ENCODE data around the gene SCYGR3.
A peak's percentile ranks its signal among the peaks of the same experiment; 100 is the strongest.
"Not testable (repeated sequence)": the region's sequence is repeated elsewhere in the genome, so short reads cannot be mapped to it uniquely, and the experiment has no call there.

The SCYGR3 gene

GRCh38 chr2:227602358-227602757 is 12.3 kb downstream of the SCYGR3 start:
- no peaks in the 10 kb centered on the region for H3K36me3 Mint-ChIP-seq (ENCODE audit: low read depth)
- H3K4me1 Mint-ChIP-seq: peaks cover 7% of the 10 kb centered on the region
- no peak overlapping the region for H3K4me3 Mint-ChIP-seq
- no peak overlapping the region for H3K27ac Mint-ChIP-seq
- TF ChIP-seq, protein P1, sequence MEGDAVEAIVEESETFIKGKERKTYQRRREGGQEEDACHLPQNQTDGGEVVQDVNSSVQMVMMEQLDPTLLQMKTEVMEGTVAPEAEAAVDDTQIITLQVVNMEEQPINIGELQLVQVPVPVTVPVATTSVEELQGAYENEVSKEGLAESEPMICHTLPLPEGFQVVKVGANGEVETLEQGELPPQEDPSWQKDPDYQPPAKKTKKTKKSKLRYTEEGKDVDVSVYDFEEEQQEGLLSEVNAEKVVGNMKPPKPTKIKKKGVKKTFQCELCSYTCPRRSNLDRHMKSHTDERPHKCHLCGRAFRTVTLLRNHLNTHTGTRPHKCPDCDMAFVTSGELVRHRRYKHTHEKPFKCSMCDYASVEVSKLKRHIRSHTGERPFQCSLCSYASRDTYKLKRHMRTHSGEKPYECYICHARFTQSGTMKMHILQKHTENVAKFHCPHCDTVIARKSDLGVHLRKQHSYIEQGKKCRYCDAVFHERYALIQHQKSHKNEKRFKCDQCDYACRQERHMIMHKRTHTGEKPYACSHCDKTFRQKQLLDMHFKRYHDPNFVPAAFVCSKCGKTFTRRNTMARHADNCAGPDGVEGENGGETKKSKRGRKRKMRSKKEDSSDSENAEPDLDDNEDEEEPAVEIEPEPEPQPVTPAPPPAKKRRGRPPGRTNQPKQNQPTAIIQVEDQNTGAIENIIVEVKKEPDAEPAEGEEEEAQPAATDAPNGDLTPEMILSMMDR (IDR thresholded peaks at IDR 0.05; ENCODE audit: unreplicated experiment in 3 of 3): no peak
- peaks cover 8% of the 10 kb centered on the region for H3K27me3 Mint-ChIP-seq (ENCODE audit: low read depth)
- no peaks in the 10 kb centered on the region for H3K9me3 Mint-ChIP-seq

DNA sequence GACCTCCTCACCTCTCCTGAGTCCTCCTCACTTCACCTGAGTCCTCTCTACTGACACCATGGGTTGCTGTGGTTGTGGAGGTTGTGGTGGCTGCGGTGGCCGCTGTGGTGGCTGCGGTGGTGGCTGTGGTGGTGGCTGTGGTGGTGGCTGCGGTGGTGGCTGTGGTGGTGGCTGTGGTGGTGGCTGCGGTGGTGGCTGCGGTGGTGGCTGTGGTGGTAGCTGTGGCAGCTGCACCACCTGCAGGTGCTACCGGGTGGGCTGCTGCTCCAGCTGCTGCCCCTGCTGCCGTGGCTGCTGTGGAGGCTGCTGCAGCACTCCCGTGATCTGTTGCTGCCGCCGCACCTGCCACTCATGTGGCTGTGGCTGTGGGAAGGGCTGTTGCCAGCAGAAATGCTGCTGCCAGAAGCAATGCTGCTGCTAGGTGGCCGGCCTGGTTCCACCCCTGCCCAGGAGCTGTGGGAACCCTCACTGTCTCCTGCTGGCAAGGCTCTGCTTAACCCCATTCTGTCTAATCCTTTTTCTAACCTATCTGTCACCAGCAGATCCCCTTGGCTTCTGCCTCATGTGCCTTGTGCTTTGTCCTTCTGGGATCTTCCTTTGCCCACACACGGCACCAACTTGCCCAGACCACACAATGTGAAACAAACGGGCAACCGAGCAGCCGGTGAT is 15.7 kb downstream of the SCYGR3 start, which contains the start of gene SCYGR2:
Gene SCYGR2 (plus strand): TSS at position 59 of the 669 bp plus-strand sequence. CDS start 0 bp downstream, at position 59.
- not testable (repeated sequence) for H3K4me3 Mint-ChIP-seq; H3K4me1 Mint-ChIP-seq; H3K27me3 Mint-ChIP-seq (ENCODE audit: low read depth); H3K36me3 Mint-ChIP-seq (ENCODE audit: low read depth); H3K9me3 Mint-ChIP-seq
- peak within 1 kb of the TSS in 1 of 3 experiments; percentile 13 for H3K27ac Mint-ChIP-seq

GRCh38 chr2:227597998-227598397 is 16.6 kb downstream of the SCYGR3 start:
- TF ChIP-seq, protein P1 (IDR thresholded peaks at IDR 0.05; ENCODE audit: unreplicated experiment in 3 of 3): no peak
- H3K36me3 Mint-ChIP-seq (ENCODE audit: low read depth): no peaks in the 10 kb centered on the region

GRCh38 chr2:227597036-227597435 is 17.6 kb downstream of the SCYGR3 start:
- H3K4me3 Mint-ChIP-seq: no peak overlapping the region
- TF ChIP-seq, protein P1 (IDR thresholded peaks at IDR 0.05; ENCODE audit: unreplicated experiment in 3 of 3): no peak
- H3K4me1 Mint-ChIP-seq: peaks cover 7% of the 10 kb centered on the region
- peaks cover 2% of the 10 kb centered on the region for H3K27me3 Mint-ChIP-seq (ENCODE audit: low read depth)
- no peaks in the 10 kb centered on the region for H3K36me3 Mint-ChIP-seq (ENCODE audit: low read depth)
- no peaks in the 10 kb centered on the region for H3K9me3 Mint-ChIP-seq
- H3K27ac Mint-ChIP-seq: peak overlapping the region in 1 of 3 experiments; percentile 27

More at GRCh38 chr2:227597998-227598397, 16.6 kb downstream of the SCYGR3 start:
- Mint-ChIP-seq H3K4me1 (peaks cover 7% of the 10 kb centered on the region), H3K27ac (peak overlapping the region in 1 of 3 experiments; percentile 13), H3K4me3 (no peak overlapping the region), H3K9me3 (no peaks in the 10 kb centered on the region), H3K27me3 (ENCODE audit: low read depth) (peaks cover 4% of the 10 kb centered on the region)

- H3K4me3 Mint-ChIP-seq: no peak overlapping the region
- peaks cover 7% of the 10 kb centered on the region for H3K4me1 Mint-ChIP-seq
- H3K36me3 Mint-ChIP-seq (ENCODE audit: low read depth): no peaks in the 10 kb centered on the region
- H3K27ac Mint-ChIP-seq: no peak overlapping the region
- H3K9me3 Mint-ChIP-seq: no peaks in the 10 kb centered on the region
- TF ChIP-seq, protein P1 (IDR thresholded peaks at IDR 0.05; ENCODE audit: unreplicated experiment in 3 of 3): no peak
- no peaks in the 10 kb centered on the region for H3K27me3 Mint-ChIP-seq (ENCODE audit: low read depth)
Observed at GRCh38 chr2:227595797-227596196, 18.8 kb downstream of the SCYGR3 start.

GRCh38 chr2:227592694-227593387 is 21.8 kb downstream of the SCYGR3 start:
- TF ChIP-seq, protein P1 (IDR thresholded peaks at IDR 0.05; ENCODE audit: unreplicated experiment in 3 of 3): no peak

More at GRCh38 chr2:227592694-227593387, 21.8 kb downstream of the SCYGR3 start:
- peaks cover 8% of the 10 kb centered on the region for H3K9me3 Mint-ChIP-seq
- no peaks in the 10 kb centered on the region for H3K4me1 Mint-ChIP-seq
- H3K27me3 Mint-ChIP-seq (ENCODE audit: low read depth): no peaks in the 10 kb centered on the region
- H3K36me3 Mint-ChIP-seq (ENCODE audit: low read depth): no peaks in the 10 kb centered on the region
- no peak overlapping the region for H3K4me3 Mint-ChIP-seq
- no peak overlapping the region for H3K27ac Mint-ChIP-seq
